Activated CD4-positive, alpha-beta T cell treated with anti-CD3 and anti-CD28 coated beads, Interleukin-2, amount 50 U/mL, for 24 hours (primary cell): Measurements from ENCODE around the gene GPR25.
A peak's percentile ranks its signal among the peaks of the same experiment; 100 is the strongest.

Source experiments
- DNase-seq, 2 donors: peaks; one replicate each; pipeline ENCODE4 v3.0.0-alpha.2; 2020; ENCODE audit warnings: low read depth in 1 of 2, low spot score in 1 of 2

GPR25 gene

DNA sequence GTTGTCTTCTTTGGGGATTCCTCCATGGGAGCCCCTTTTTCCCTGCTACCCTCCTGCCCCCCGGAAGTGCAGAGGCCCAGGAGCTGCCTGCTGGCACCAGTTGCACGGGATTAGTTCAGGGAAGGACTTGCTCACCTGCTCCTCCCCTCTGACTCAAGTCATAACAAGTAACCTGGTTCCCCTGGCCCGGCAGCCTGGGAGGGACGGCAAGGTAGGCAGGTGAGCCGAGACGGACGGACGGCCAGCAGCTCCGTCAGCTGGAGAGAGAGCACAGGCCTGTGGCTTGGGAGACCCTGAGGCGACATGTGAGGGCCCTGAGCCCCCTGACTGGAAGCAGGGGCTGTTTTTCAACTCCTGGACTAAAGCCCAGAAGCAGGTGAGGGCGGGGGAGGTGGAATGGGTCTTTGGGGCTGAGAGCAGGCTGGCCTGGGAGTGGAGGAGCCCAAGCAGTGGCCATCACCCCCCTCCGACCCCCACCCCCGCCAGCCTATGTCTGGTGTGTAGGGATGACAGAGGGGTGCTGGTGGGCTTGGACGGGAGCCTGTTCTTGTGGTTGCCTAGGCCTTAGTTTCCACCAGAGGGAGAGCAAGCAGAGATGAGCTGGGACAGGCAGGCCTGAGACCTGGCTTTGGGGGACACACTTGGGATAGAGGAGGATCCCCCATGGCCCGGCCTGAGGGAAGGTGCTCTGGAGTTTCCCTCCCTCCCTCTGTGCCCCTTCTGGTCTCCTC, 22.1 kb downstream of the GPR25 start, which contains the start of gene INAVA:
TSS of gene INAVA (plus strand) at position 189 of the 731 bp plus-strand sequence. CDS start 3,501 bp downstream, outside the sequence.
- no peak for DNase-seq

DNA sequence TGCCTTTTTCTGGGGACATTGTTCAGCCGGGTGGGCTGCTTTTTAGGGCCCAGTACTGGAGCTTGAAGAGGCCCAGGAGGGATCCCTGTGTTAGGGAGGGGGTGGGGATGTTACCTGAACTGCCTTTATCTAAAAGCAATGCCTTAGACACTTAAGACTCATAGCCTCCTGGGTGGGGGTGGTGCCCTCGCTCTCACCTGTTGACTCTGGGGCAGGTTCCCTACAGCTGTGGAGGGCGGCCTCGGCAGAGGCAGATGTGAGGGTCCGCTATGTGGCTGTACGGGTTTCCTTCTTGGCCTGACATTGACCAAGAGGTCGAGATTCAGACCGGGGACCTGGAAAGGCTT, 22.6 kb downstream of the GPR25 start:
- DNase-seq: no peak

DNA sequence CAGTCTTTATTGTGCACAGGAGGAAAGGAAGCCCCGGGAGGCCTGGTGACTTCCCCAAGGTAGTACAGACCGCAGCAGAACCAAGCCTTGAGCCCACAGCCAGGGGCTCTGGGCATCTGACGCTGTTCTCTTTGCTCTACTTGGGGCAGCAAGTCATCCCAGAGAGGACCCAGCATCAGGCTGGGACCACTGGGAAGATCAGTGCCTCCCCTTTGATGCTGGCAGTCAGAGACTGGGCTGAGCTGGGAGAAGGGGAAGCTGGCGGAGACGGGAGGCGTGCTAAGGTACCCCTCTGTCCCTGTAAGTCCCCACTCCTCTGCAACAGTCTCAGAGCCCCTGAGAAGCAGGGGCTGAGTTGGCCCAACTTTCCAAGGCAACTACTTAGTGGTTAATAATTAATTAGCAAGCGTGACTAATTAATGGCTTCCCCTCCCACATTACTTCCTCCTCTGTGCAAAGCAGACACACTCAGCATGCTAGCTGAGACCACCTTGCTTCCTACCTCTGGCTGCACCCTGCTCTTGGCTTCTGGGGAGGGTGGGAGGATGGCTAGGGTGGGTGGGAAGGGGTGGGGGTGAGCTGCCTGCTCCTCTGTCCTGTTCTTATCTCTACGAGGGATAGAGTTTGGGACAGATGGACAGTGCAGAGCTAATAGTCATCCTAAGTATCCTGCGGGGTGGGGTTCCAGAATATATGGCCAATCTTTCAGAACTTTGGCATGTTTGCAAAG, 23.2 kb downstream of the GPR25 start:
- no peak for DNase-seq

DNA sequence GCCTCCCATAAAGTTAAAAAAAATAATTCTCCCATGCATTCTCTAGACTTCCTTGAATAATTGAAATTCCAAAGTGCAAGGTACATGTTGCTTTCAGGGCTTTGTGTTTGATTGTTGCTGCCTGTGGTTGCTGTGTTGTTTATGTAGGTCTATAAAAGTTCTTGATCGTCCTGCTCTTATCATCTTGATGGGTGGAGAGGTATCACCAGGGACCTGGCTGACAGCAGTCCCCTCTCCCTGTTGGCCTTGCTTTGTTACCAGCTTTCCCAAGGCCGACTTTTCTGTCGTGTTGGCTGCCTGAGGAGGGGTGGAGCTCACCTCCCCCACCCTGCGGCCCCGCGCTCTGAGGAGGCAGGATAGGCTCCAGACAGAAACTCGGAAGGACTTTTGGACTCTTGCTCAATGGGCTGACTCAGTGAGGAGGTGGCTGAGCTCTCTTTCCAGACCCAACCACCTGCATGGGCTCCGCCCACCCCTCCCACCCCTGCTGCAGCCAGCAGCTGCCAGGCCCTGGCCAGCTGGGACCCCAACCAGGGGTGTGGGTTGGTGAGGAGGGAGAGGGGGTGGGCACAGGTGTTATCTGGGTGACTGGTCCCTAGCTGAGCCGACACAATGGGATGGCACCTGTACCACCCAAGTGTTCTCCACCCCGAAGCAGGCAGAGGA, 23.9 kb downstream of the GPR25 start:
- DNase-seq: no peak

DNA sequence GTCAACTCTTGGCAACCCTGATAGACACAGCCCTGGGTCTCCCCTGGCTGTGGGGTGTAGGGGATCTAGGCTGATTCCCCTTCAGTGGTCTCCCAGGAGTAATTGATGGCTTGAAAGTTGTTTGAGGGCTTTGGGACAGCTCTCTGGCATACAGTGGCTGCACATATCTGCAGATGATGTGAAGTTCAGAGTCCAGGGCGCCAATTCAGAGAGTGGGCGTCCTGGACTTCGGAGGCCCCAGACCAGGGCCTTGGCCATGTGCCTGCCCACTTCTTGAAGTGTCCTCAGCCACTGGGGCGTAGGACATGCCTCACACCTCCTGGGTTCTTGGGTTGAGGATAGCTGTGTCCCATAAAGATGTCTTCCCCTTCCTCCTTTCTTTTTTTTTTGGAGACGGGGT, 24.5 kb downstream of the GPR25 start:
- DNase-seq: no peak

DNA sequence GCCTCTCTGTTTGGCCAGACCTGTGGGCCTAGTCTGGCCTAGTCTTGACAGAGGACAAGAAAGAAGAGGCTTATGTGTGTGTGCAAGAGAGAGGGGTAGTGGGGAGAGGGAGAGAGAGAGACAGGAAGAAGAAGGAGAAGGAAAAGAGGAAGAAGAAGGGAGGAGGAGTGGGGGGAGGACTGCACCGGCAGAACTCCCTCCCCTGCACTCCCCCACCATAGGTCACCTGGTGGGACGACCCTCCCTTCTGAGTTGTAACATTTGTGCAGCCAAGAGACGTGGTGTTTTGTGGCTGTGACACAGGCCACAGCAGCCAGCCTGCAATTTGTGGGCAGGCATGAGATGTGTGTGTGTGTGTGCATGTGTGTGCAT, 26.2 kb downstream of the GPR25 start:
- no peak for DNase-seq

DNA sequence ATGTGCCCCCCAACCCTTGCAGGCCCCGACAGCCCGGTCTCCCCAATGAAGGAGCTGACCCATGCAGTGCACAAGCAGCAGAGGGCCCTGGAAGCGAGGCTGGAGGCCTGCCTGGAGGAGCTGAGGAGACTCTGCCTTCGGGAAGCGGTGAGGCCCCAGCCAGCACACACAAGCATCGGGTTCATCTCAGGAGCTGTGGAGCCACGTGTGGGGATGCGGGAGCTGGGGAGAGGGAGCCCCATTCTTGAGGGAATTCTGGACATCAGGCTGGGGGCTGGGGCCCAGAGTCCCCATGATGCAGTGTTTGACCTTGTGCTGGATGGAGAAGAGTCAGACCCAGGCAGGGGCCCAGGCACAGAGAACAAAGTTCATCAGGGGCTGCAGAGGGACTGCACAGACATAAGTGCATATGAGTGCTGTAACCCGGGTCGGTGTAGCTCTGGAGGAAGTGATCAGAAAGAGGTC, 26.7 kb downstream of the GPR25 start:
- no peak for DNase-seq

DNA sequence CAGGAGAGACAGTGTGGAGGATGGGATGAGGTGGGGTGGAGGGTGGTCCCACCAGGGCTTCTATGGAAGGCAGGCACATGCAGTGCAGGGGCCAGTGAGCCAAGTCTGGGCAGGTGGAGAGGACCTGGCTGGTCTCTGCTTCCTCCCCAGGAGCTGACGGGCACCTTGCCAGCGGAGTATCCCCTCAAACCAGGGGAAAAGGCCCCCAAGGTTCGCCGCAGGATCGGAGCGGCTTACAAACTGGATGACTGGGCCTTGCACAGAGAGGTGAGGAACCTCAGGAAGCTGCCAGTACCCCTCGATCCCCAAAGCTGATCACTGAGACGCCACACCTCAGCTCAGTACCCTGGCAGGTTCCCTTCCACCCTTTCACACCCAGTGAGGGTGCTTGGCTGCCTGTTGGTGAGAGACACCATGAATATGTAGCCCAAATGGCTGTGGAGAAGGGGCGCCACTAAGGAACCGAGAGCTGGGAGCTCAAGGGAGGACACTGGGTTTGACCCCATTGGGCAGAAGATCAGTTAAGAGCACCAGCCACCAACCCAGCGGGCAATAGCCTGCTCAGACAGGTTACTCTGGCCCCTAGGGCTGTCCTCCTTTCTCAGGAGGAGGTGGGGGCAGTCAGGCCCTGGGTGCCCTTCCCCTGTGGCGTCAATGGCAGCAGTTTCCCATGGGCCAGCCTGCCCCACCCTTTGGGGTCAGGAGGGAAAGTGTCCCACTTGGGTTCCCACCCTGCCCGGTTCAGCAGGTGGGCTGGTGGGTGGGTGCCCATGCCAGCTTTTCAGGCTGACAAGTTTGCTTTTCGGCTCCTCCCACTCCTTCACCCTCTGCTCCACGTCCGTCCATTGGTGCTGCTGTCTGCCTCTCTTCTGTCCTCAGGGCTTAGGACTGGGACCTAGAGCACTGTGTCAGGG, 27.4 kb downstream of the GPR25 start:
- DNase-seq: no peak

DNA sequence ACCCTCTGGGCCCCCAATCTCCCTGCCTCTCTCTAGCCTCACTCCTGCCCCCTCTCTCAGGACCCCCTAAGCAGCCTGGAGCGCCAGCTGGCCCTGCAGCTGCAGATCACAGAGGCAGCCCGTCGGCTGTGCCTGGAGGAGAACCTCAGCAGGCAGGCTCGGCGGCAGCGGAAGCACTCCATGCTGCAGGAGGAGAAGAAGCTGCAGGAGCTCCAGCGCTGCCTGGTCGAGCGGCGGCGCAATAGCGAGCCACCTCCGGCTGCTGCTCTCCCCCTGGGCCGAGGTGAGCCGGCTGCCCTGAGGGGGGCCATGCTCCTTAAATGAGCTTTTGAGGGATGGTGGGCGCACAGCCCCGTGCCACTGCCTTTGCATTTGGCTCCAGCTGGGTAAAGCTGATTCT, 28.1 kb downstream of the GPR25 start:
- no peak for DNase-seq

DNA sequence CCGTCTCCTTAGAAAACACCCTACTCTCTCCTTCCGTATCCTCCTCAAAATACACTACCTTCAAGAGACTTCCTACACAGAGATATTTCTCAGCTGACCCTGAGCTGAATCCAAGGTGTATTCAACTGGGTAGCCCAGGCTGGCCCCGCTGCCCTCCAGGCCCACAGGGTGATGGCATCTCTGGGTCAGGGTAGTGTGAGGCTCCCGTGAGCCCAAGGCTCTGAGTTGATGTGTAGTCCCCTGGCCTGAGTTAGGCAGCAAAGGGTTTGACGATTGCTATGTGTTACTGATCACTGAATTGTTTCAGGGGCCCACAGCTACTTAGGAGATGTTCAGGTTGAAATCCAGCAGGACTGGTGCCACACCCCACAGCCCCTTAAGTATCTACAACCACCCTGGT, 28.6 kb downstream of the GPR25 start:
- no peak for DNase-seq

DNA sequence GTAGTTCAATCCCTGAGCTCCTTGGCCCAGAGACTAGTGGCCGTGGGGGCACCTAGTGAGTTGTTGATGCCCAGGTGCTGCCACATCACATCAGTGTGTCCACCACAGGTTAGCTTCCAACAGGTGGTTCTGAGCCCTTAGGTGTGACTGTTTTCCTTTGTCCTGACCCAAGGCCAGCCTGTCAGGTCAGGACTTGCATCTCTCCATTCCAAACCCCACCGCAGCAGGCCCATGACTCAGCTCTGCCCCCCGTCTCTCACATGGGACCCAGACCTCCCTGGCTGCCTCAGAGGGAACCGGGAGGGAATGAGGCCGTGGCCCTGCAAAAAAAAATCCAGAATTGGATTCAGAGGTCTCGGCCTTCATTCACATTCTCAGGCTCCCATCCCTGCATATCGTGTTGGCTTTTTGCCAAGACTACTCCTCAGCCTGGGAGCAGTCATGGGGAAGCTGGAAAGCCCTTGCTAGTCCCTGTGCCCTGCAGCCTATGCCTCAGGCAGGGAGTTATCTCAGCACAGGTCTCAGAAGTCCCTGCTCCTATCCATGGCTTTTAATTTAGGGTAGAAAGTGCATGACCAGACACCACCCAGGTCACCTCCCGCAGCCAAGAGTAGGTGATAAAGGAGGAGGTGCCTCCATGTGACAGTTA, 29.1 kb downstream of the GPR25 start:
- DNase-seq: no peak

DNA sequence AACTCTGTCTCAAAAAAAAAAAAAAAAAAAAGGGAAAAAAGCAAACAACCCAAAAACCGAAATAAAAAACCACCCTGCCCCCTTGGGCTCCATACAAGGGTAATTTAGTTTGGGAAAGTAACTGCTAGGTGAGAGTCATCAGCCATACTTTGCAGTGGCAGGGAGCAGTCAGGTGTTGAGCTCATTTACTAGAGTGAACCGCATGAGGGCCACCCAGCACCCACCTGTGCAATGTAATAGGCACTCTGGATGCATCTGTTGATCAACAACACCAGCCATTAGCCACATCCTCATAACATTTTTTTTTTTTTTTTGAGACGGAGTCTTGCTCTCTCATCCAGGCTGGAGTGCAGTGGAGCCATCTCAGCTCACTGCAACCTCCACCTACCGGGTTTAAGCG, 31.0 kb downstream of the GPR25 start:
- no peak for DNase-seq

DNA sequence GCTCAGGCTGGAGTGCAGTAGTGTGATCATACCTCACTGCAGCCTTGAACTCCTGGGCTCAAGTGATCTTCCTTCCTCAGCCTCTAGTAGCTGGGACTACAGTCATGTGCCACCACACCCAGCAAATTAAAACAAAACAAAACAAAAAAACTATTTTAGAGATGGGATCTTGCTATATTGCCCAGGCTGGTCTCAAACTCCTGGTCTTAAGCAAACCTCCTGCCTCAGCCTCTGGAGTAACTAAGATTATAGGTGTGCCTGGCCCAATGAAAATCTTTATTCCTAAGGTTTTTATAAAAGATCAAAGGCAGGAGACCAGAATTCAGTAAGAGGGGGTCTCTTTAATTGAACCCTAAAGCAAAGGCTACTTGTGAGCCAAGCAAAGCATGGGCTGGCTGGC, 32.0 kb downstream of the GPR25 start:
- no peak for DNase-seq

DNA sequence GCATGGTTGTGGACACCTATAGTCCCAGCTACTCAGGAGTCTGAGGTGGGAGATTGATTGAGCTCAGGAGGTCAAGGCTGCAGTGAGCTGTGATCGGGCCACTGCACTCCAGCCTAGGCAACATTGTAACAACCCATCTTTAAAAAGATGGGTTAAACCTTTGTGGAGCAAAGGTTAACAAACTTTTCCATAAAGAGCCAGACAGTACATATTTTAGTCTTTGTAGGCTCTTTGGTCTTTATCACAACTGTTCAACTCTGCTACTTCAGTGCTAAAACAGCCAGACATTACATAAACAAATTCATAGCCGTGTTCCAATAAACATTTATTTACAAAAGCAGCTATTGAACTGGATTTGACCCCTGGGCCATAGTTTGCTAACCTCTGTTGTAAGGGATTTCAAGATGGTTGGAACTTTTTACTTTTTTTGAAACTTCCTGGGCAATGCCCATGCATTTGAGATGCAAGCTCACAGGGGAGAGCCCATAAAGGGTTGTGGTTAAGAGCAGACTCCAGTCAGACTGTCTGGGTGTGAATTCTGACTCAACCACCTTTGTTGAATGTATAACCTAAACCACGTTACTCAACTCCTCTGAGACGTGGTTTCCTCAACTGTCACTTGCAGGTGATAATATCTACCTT, 32.8 kb downstream of the GPR25 start:
- peak in 1 of 2 donors; percentile 63 for DNase-seq

DNA sequence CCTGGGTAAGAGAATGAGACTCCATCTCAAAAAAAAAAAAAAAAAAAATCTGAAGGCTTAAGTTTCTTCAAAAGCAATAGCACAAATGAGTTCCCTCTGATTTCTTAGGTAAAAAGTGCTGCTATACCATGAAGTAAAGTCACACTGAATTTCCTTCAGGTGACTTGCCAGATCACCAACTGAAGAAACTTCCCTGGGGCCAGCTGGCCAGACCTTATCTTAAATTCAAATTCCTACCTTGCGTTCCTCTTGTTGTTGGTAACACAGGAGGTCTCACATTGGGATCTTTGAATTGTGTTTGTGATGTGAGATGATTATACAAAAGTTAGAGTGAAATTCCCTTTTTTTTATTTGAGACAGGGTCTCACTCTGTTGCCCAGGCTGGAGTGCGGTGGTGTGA, 33.7 kb downstream of the GPR25 start:
- DNase-seq: no peak

DNA sequence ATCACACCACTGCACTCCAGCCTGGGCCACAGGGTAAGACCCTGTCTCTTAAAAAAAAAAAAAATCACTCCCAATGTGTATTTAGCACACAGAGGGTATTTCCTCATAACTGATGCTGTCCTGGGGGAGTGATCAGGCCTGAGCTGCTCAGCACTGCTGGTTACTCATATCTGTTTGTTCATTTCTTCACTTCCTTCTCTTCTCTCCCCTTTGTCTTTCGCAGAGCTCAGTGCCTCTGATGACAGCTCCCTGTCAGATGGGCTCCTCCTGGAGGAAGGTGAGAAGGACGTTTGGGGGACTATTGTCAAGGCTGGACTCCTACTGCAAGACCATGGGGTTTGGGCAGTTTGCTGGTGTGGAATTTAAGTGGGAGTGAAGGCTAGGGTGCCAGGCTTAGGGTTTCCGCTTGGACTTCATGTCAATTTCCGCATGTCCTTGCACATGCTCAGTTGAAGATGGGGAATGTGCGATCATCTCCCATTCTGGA, 34.9 kb downstream of the GPR25 start:
- no peak for DNase-seq

DNA sequence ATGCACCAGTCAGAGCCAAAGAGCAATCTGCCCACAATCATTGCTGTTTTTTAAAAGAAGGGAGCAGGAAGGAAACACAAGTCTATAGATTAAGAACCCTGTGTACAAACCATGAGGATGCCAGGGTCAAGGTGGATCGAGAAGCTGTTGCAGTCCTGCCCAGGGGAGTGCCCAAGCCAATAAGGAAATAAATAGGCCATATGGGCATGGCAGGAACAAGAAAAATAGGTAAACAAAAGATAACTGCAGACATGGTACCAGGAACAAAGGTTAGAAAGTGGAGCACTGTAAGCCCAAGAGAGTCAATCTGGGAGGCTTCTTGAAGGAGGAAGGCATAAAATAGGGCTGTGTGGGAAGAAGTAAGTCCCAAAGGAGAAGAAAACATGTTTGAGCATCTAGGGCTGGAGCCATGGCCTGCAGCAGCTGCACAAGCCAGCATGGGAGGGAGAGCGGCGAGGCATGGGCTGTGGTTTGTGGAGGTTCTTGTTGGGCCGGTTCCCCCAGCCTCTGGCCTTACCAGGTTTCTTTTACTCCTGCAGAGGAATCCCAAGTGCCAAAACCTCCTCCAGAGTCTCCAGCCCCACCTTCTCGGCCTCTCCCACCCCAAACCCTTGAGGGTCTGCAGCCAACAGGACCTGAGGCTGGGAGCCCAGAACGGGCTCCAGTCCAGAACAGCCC, 35.5 kb downstream of the GPR25 start:
- no peak for DNase-seq

DNA sequence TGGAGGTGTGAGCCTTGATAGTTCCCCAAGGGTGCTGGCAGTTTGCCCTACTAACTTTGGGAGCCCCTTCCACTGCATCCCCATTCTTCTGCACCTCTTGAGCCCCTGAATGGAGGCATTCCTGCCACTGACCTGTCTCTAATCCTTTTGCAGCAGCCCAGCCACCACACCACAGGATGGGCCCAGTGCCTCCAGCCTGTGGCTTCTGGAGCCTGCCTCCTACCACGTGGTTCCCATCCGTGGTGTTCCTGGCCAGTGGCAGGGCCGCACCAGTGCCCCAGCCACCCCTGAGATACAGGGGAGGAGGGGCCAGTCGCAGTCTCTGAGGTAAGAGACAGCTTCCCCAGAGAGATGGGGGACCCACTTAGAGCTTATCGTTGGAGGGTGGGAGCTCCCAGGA, 36.3 kb downstream of the GPR25 start:
- DNase-seq: no peak

DNA sequence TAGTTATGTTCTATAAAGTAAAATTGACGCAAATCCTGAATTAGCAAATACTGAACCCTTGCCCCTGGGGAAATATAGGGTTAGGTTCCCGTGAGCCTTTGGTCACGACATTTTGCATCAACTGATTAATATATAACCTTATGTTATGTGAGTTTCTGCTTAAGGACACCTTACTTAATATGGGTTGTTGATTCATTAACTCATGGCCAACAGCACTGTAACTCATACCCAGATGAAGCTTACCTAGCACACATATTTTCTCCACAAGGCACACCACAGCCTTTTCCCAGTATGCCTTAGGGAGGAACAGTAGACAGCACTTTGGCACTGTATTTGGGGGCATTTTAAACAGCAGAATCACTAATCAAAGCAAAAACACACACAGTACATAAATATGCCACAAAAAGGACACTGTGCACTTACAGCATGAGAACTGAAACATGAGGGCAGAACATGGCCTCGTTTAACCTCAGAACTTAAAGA, 37.0 kb downstream of the GPR25 start:
- DNase-seq: no peak
